Measurements from ENCODE around the gene ITPR2. TPM values are rescaled to one million over a fixed set of nuclear protein-coding genes. Genes with fewer than 3 reads are reported as not detected.

The ITPR2 gene
- total RNA-seq, 3 donors from 2014 or later (not counting 1 experiment from before 2014, with no cell fraction given) = 59.1 to 70.7 (median 68.2) TPM

DNA sequence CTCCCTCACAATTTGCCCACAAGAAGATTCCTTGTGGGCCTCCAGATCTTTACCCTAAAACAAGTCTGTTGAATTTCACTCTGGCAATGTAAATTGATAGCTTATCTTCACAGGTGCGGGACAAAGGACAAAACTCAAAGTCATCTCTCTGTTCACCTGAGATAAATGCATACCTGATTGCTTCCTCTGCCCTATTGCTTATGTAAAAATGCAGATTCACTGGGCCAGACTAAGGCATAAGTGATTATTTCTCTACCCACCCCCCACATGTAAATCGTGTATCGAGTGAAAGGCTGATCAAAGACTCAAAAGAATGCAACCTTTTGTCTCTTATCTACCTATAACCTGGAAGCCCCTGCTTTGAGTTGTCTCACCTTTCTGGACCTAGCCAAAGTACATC, 320.8 kb downstream of the ITPR2 start:
- 99% methylated on average over 3 of the region's 3 CpGs for WGBS (ENCODE audit: insufficient coverage)
- intact Hi-C loops (cut with micrococcal nuclease) = no loop called here
- Histone ChIP-seq H3K27ac (ENCODE audit: low read length) (no peak overlapping the region), H3K4me1 (ENCODE audit: control insufficient read depth, insufficient read depth, low read length) (no peaks in the 10 kb centered on the region), H3K9me3 (ENCODE audit: control insufficient read depth, insufficient read depth, low read length) (no peaks in the 10 kb centered on the region), H3K36me3 (ENCODE audit: control insufficient read depth, insufficient read depth, low read length) (no peaks in the 10 kb centered on the region), H3K27me3 (ENCODE audit: control insufficient read depth, insufficient read depth, low read length) (no peaks in the 10 kb centered on the region), H3K4me3 (ENCODE audit: low read length) (no peak overlapping the region)
- Mint-ChIP-seq H3K27me3 (ENCODE audit: low read depth in 2 of 2) (no peaks in the 10 kb centered on the region), H3K36me3 (no peaks in the 10 kb centered on the region), H3K4me3 (no peak overlapping the region), H3K4me1 (peaks cover 5 to 13% of the 10 kb centered on the region in 2 donors), H3K27ac (no peak overlapping the region), H3K9me3 (no peaks in the 10 kb centered on the region)
- ATAC-seq = no peak
- DNase-seq = no peak
- TF ChIP-seq, protein P1, sequence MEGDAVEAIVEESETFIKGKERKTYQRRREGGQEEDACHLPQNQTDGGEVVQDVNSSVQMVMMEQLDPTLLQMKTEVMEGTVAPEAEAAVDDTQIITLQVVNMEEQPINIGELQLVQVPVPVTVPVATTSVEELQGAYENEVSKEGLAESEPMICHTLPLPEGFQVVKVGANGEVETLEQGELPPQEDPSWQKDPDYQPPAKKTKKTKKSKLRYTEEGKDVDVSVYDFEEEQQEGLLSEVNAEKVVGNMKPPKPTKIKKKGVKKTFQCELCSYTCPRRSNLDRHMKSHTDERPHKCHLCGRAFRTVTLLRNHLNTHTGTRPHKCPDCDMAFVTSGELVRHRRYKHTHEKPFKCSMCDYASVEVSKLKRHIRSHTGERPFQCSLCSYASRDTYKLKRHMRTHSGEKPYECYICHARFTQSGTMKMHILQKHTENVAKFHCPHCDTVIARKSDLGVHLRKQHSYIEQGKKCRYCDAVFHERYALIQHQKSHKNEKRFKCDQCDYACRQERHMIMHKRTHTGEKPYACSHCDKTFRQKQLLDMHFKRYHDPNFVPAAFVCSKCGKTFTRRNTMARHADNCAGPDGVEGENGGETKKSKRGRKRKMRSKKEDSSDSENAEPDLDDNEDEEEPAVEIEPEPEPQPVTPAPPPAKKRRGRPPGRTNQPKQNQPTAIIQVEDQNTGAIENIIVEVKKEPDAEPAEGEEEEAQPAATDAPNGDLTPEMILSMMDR (IDR thresholded peaks at IDR 0.05) = no peak

DNA sequence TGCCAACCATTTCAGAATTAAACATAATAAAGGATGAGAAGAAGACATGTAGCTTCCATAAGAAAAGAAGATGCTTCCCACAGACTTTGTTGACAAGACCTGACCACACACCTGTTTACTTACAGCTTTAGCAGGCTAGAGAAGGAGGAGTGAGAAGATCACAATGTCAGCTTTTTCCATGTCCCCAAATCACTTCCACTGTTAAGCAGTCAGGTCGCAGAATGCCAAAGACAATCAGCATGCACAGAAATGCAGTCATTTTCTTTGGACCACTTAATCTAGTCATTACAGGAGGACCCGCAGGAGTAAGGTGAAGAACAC, 322.7 kb downstream of the ITPR2 start:
- no peak overlapping the region for H3K27ac ChIP-seq (ENCODE audit: low read length)
- 100% methylated on average over 2 of the region's 2 CpGs for WGBS (ENCODE audit: insufficient coverage)
- Mint-ChIP-seq H3K36me3 (no peaks in the 10 kb centered on the region), H3K4me3 (no peak overlapping the region), H3K9me3 (no peaks in the 10 kb centered on the region), H3K27me3 (ENCODE audit: low read depth in 2 of 2) (no peaks in the 10 kb centered on the region), H3K4me1 (peaks cover 3 to 7% of the 10 kb centered on the region in 2 donors), H3K27ac (no peak overlapping the region)
- no peak for DNase-seq
- H3K4me1 ChIP-seq (ENCODE audit: control insufficient read depth, insufficient read depth, low read length) = no peaks in the 10 kb centered on the region
- no peaks in the 10 kb centered on the region for H3K9me3 ChIP-seq (ENCODE audit: control insufficient read depth, insufficient read depth, low read length)
- intact Hi-C loops (cut with micrococcal nuclease) = no loop called here
- H3K36me3 ChIP-seq (ENCODE audit: control insufficient read depth, insufficient read depth, low read length) = no peaks in the 10 kb centered on the region
- TF ChIP-seq, protein P1 (IDR thresholded peaks at IDR 0.05) = no peak
- ATAC-seq = no peak
- H3K4me3 ChIP-seq (ENCODE audit: low read length) = no peak overlapping the region
- no peaks in the 10 kb centered on the region for H3K27me3 ChIP-seq (ENCODE audit: control insufficient read depth, insufficient read depth, low read length)

DNA sequence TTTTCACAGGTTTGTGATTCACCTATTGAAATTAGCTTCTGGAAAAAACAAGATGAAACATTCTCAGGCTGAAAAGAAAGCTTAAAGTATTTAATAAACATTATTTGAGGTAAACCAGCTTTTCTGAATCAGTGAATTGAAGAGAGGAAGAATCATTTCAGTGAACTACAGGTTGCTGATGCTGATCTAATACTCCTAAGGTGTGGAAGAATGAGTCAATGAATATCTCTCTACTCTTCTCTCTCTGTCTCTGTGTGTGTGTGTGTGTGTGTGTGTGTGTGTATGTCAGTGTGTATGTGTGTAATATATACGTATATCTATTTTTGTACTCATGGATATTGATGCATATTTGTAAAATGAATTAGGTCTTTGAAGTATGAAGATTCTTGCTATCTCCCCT, 325.4 kb downstream of the ITPR2 start:
- no peaks in the 10 kb centered on the region for H3K4me1 ChIP-seq (ENCODE audit: control insufficient read depth, insufficient read depth, low read length)
- H3K4me3 ChIP-seq (ENCODE audit: low read length) = no peak overlapping the region
- Mint-ChIP-seq H3K9me3 (no peaks in the 10 kb centered on the region), H3K27ac (no peak overlapping the region), H3K27me3 (ENCODE audit: low read depth in 2 of 2) (no peaks in the 10 kb centered on the region), H3K36me3 (no peaks in the 10 kb centered on the region), H3K4me1 (no peaks in the 10 kb centered on the region), H3K4me3 (no peak overlapping the region)
- no peaks in the 10 kb centered on the region for H3K36me3 ChIP-seq (ENCODE audit: control insufficient read depth, insufficient read depth, low read length)
- ATAC-seq (no peak), DNase-seq (no peak)
- intact Hi-C loops (cut with micrococcal nuclease) = no loop called here
- H3K27ac ChIP-seq (ENCODE audit: low read length) = no peak overlapping the region
- WGBS (ENCODE audit: insufficient coverage) = 100% methylated on average over 1 of the region's 1 CpG
- H3K27me3 ChIP-seq (ENCODE audit: control insufficient read depth, insufficient read depth, low read length) = no peaks in the 10 kb centered on the region
- TF ChIP-seq, protein P1 (IDR thresholded peaks at IDR 0.05) = no peak
- H3K9me3 ChIP-seq (ENCODE audit: control insufficient read depth, insufficient read depth, low read length) = no peaks in the 10 kb centered on the region

DNA sequence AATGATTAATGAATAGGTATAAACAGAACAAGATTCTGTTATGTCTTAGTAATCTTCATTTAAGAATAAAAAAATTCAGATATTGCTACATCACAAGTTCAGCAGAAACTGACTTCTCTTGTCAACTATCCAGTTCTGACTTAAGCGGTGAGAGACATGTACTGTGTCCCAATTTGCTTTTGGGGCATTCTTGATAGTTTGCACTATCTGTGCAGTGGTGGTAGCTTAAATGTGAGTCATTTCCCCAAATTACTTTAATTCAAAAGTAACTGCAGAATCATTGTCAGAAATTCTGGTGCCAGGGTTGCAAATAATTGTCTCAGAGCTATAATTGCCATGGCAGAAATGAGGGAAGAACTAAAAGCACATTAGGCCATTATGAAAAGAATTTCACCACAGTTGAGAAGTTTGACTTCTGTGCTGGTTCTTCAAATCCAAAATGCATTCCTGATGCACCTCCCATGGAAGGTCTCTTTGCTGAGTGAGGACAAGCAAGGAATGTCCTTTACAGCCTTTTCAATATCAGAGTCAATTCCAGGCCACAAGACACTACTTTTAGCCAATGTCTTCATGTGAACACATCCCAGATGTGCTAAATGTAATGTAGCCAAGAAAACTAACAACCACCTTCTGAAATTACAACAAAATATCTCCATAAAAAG, 332.9 kb downstream of the ITPR2 start:
- no peaks in the 10 kb centered on the region for H3K4me1 ChIP-seq (ENCODE audit: control insufficient read depth, insufficient read depth, low read length)
- WGBS (ENCODE audit: insufficient coverage) = 100% methylated on average over 1 of the region's 1 CpG
- Mint-ChIP-seq H3K4me1 (peaks cover 0 to 6% of the 10 kb centered on the region in 2 donors), H3K36me3 (no peaks in the 10 kb centered on the region), H3K27me3 (ENCODE audit: low read depth in 2 of 2) (no peaks in the 10 kb centered on the region), H3K27ac (no peak overlapping the region), H3K9me3 (no peaks in the 10 kb centered on the region), H3K4me3 (no peak overlapping the region)
- no peak for DNase-seq
- H3K27ac ChIP-seq (ENCODE audit: low read length) = no peak overlapping the region
- no peaks in the 10 kb centered on the region for H3K36me3 ChIP-seq (ENCODE audit: control insufficient read depth, insufficient read depth, low read length)
- no peaks in the 10 kb centered on the region for H3K27me3 ChIP-seq (ENCODE audit: control insufficient read depth, insufficient read depth, low read length)
- intact Hi-C loops (cut with micrococcal nuclease) = no loop called here
- no peaks in the 10 kb centered on the region for H3K9me3 ChIP-seq (ENCODE audit: control insufficient read depth, insufficient read depth, low read length)
- no peak overlapping the region for H3K4me3 ChIP-seq (ENCODE audit: low read length)
- TF ChIP-seq, protein P1 (IDR thresholded peaks at IDR 0.05) = no peak
- no peak for ATAC-seq
